ENCODE data around the gene LCN6. TPM values are rescaled to one million over a fixed set of nuclear protein-coding genes. Genes with fewer than 3 reads are reported as not detected.

Gene LCN6
- polyA plus RNA-seq, 1 donor (not counting 4 experiments of a cell fraction or from before 2014, with no cell fraction given), result not detected

DNA sequence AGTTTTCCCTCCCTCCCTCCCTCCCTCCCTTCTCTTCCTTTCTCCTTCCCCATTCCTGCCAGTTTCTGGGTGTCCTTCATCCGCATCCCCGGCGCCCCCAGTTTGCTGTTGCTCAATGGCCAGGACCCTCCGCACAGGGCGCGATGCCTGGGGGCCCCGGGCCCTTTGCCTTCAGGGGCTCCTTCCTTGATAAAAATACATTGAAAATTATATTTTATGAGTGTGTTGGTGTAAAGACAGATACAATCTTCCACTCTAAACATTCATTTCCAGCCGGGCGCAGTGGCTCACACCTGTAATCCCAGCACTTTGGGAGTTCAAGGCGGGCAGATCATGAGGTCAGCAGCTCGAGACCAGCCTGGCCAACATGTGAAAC lies 53.5 kb downstream of the LCN6 start:
- H3K4me1 ChIP-seq (ENCODE audit: control insufficient read depth, extremely low read depth, insufficient read depth, low read length), result peaks cover 17% of the 10 kb centered on the region
- TF ChIP-seq EZH2 (IDR thresholded peaks at IDR 0.05; ENCODE audit: low read length) (no peak), CTCF (optimal IDR thresholded peaks at IDR 0.05 in 1 of 3, IDR thresholded peaks at IDR 0.05 in 1 of 3, conservative IDR thresholded peaks at IDR 0.05 in 1 of 3; ENCODE audit: extremely low read depth in 1 of 3, insufficient read depth in 2 of 3, low read length in 3 of 3) (no peak)
- no peak overlapping the region for H3K4me2 ChIP-seq (ENCODE audit: control insufficient read depth, extremely low read depth, insufficient read depth, low read depth, low read length)
- DNase-seq (ENCODE audit: low read depth, low spot score) (no peak), FAIRE-seq (no peak)
- no peaks in the 10 kb centered on the region for H3K9me1 ChIP-seq (ENCODE audit: control insufficient read depth, extremely low read depth, insufficient read depth, low read length)
- dilution Hi-C loops (cut with MboI; ENCODE audit: extremely low pct_ligation_motif_present, low sequenced_read_pairs), result no loop called here
- no peak overlapping the region for H2AFZ ChIP-seq (ENCODE audit: control insufficient read depth, low read length)
- H3K9me3 ChIP-seq (ENCODE audit: control insufficient read depth, low read depth, low read length), result no peaks in the 10 kb centered on the region
- no peak overlapping the region for H3K4me3 ChIP-seq (ENCODE audit: control insufficient read depth in 2 of 3, extremely low read depth in 1 of 3, insufficient read depth in 2 of 3, low read depth in 1 of 3, low read length in 3 of 3)
- H3K27ac ChIP-seq (ENCODE audit: control insufficient read depth, insufficient read depth, low read length), result no peak overlapping the region
- H4K20me1 ChIP-seq (ENCODE audit: control insufficient read depth, extremely low read depth, insufficient read depth, low read length), result peaks cover 5% of the 10 kb centered on the region
- H3K9ac ChIP-seq (ENCODE audit: control insufficient read depth, extremely low read depth, insufficient read depth, low read length), result no peak overlapping the region
- H3K79me2 ChIP-seq (ENCODE audit: control insufficient read depth, insufficient read depth, low read length), result no peaks in the 10 kb centered on the region
- H3K27me3 ChIP-seq (ENCODE audit: control insufficient read depth, extremely low read depth, insufficient read depth, low read length), result peaks cover 14% of the 10 kb centered on the region
- no peaks in the 10 kb centered on the region for H3K36me3 ChIP-seq (ENCODE audit: control insufficient read depth in 2 of 2, extremely low read depth in 1 of 2, insufficient read depth in 2 of 2, low read length in 2 of 2)

DNA sequence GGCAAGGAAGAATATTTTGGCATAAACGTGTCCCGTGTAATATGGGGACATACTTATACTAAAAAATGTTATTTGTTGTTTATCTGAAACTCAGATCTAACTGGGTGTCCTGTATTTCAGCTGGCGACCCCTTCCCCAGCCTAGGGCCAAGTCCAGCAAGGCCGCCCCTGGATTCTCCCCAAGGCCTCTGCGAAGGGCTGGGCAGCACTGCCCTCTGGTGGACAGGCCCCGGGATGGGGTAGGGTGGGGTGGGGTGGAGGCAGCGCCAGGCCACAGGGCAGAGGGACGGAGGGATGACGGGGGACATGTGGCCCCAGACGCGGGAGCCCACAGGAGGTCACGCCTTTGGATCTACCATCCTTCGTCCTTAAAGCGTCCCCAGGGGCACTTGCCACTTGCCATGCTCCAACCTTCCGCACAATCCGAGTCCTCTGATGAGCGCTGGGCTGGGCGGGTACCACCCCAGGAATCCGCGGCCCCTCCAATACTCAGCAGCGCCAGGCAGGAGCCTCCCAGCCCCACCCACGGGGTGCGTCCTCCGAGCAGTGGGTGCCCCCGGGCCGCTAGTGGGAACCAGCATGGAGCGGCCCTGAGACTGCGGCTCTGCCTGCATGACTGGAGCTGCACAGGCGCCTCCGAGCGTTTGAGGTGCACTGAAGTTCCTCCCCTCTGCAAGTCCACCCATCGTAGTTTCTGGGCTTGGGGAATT lies 54.0 kb downstream of the LCN6 start:
- H3K4me2 ChIP-seq (ENCODE audit: control insufficient read depth, extremely low read depth, insufficient read depth, low read depth, low read length), result peak overlapping the region; percentile 54
- dilution Hi-C loops (cut with MboI; ENCODE audit: extremely low pct_ligation_motif_present, low sequenced_read_pairs), result no loop called here
- H3K79me2 ChIP-seq (ENCODE audit: control insufficient read depth, insufficient read depth, low read length), result no peaks in the 10 kb centered on the region
- no peak overlapping the region for H2AFZ ChIP-seq (ENCODE audit: control insufficient read depth, low read length)
- no peaks in the 10 kb centered on the region for H3K36me3 ChIP-seq (ENCODE audit: control insufficient read depth in 2 of 2, extremely low read depth in 1 of 2, insufficient read depth in 2 of 2, low read length in 2 of 2)
- DNase-seq (ENCODE audit: low read depth, low spot score) (no peak), FAIRE-seq (no peak)
- peak in 2 of 3 experiments; percentile 55 to 90 for TF ChIP-seq CTCF (optimal IDR thresholded peaks at IDR 0.05 in 1 of 3, IDR thresholded peaks at IDR 0.05 in 1 of 3, conservative IDR thresholded peaks at IDR 0.05 in 1 of 3; ENCODE audit: extremely low read depth in 1 of 3, insufficient read depth in 2 of 3, low read length in 3 of 3)
- no peak for TF ChIP-seq EZH2 (IDR thresholded peaks at IDR 0.05; ENCODE audit: low read length)
- H4K20me1 ChIP-seq (ENCODE audit: control insufficient read depth, extremely low read depth, insufficient read depth, low read length), result peaks cover 5% of the 10 kb centered on the region
- no peaks in the 10 kb centered on the region for H3K9me3 ChIP-seq (ENCODE audit: control insufficient read depth, low read depth, low read length)
- no peak overlapping the region for H3K9ac ChIP-seq (ENCODE audit: control insufficient read depth, extremely low read depth, insufficient read depth, low read length)
- H3K27ac ChIP-seq (ENCODE audit: control insufficient read depth, insufficient read depth, low read length), result peak overlapping the region; percentile 7
- peak overlapping the region in 1 of 3 experiments; percentile 34 for H3K4me3 ChIP-seq (ENCODE audit: control insufficient read depth in 2 of 3, extremely low read depth in 1 of 3, insufficient read depth in 2 of 3, low read depth in 1 of 3, low read length in 3 of 3)
- H3K27me3 ChIP-seq (ENCODE audit: control insufficient read depth, extremely low read depth, insufficient read depth, low read length), result peaks cover 14% of the 10 kb centered on the region
- H3K9me1 ChIP-seq (ENCODE audit: control insufficient read depth, extremely low read depth, insufficient read depth, low read length), result no peaks in the 10 kb centered on the region
- peaks cover 17% of the 10 kb centered on the region for H3K4me1 ChIP-seq (ENCODE audit: control insufficient read depth, extremely low read depth, insufficient read depth, low read length)

Small RNA genes within 50 kb of the gene (small RNA-seq; reads per million reads assigned to genes)
- gene ATP6V1G1P3 (ENCODE audit: insufficient read length in 3 of 3, low read depth in 3 of 3, low replicate concordance in 1 of 3), result 0 reads per million in 3 experiments
- 0 reads per million in 3 experiments for gene MIR6722 (ENCODE audit: insufficient read length in 3 of 3, low read depth in 3 of 3, low replicate concordance in 1 of 3)

Other genes with a start within 250 kb of the LCN6 start
- gene NOTCH1, start 202.5 kb downstream of the LCN6 start, polyA plus RNA-seq, result 6.1 to 10.6 TPM (median 9.2 TPM) in 3 replicates
- 4.2 to 10.5 TPM (median 6.2 TPM) in 3 replicates for gene EGFL7, start 85.6 kb downstream of the LCN6 start, polyA plus RNA-seq
- 26.5 to 35.5 TPM (median 34.7 TPM) in 3 replicates for gene AGPAT2, start 61.1 kb downstream of the LCN6 start, polyA plus RNA-seq
- gene DIPK1B, start 36.0 kb downstream of the LCN6 start, polyA plus RNA-seq, result 0.03 to 0.26 TPM in 2 of 3 replicates, not detected in the other
- gene LCN10, start 5.6 kb downstream of the LCN6 start, polyA plus RNA-seq, result not detected in 3 replicates
- not detected in 3 replicates for gene LCN8, start 9.7 kb upstream of the LCN6 start, polyA plus RNA-seq
- not detected in 3 replicates for gene LCN15, start 16.0 kb upstream of the LCN6 start, polyA plus RNA-seq
- gene TMEM141, start 42.8 kb upstream of the LCN6 start, polyA plus RNA-seq, result 85.5 to 118 TPM (median 99.9 TPM) in 3 replicates
- 0.03 to 0.08 TPM (median 0.06 TPM) in 3 replicates for gene CCDC183, start 47.8 kb upstream of the LCN6 start, polyA plus RNA-seq
- gene RABL6, start 59.4 kb upstream of the LCN6 start, polyA plus RNA-seq, result 46.3 to 51.1 TPM (median 51.0 TPM) in 3 replicates
- 0.10 to 0.21 TPM (median 0.12 TPM) in 3 replicates for gene AJM1, start 94.0 kb upstream of the LCN6 start, polyA plus RNA-seq
- 68.8 to 113 TPM (median 97.9 TPM) in 3 replicates for gene PHPT1, start 100.9 kb upstream of the LCN6 start, polyA plus RNA-seq
- 0.49 to 0.82 TPM (median 0.62 TPM) in 3 replicates for gene MAMDC4, start 103.8 kb upstream of the LCN6 start, polyA plus RNA-seq
- gene EDF1, start 117.8 kb upstream of the LCN6 start, polyA plus RNA-seq, result 329 to 354 TPM (median 343 TPM) in 3 replicates
- gene TRAF2, start 138.0 kb upstream of the LCN6 start, polyA plus RNA-seq, result 9.9 to 12.9 TPM (median 10.6 TPM) in 3 replicates
- gene FBXW5, start 196.2 kb upstream of the LCN6 start, polyA plus RNA-seq, result 23.0 to 47.2 TPM (median 34.5 TPM) in 3 replicates
- gene C8G, start 196.7 kb upstream of the LCN6 start, polyA plus RNA-seq, result 0.24 to 0.72 TPM (median 0.32 TPM) in 3 replicates
- 0.22 TPM in 1 of 3 replicates, not detected in the others for gene LCN12, start 203.7 kb upstream of the LCN6 start, polyA plus RNA-seq
- not detected in 3 replicates for gene PTGDS, start 229.0 kb upstream of the LCN6 start, polyA plus RNA-seq
- gene LCNL1, start 234.5 kb upstream of the LCN6 start, polyA plus RNA-seq, result not detected in 3 replicates
- gene PAXX, start 243.9 kb upstream of the LCN6 start, polyA plus RNA-seq, result 11.2 to 14.6 TPM (median 13.6 TPM) in 3 replicates
- 5.5 to 36.0 TPM (median 9.4 TPM) in 3 replicates for gene CLIC3, start 248.0 kb upstream of the LCN6 start, polyA plus RNA-seq